Parathyroid adenoma (tissue), 2 donors: ENCODE data around the gene PTCH1.

ENCODE experiments used
- H2AFZ ChIP-seq: fragments of 300-600 bp; sonication (generic); one replicate; pipeline ENCODE4 v1.7.0; 2017; ENCODE audit warnings: antibody characterized with exemption, mild to moderate bottlenecking
- H3K27ac ChIP-seq: fragments of 300-600 bp; sonication (generic); one replicate; pipeline ENCODE4 v1.7.0; 2017
- H3K27me3 ChIP-seq: fragments of 300-600 bp; sonication (generic); one replicate; pipeline ENCODE4 v1.7.0; 2017; ENCODE audit warnings: low read length; ENCODE audit not compliant: control insufficient read depth, insufficient read depth
- H3K36me3 ChIP-seq: fragments of 300-600 bp; sonication (generic); one replicate; pipeline ENCODE4 v1.7.0; 2017; ENCODE audit warnings: low read length; ENCODE audit not compliant: control insufficient read depth, insufficient read depth
- H3K4me1 ChIP-seq: fragments of 300-600 bp; sonication (generic); one replicate; pipeline ENCODE4 v1.7.0; 2017; ENCODE audit warnings: control low read depth
- H3K4me2 ChIP-seq: fragments of 300-600 bp; sonication (generic); one replicate; pipeline ENCODE4 v1.7.0; 2017; ENCODE audit warnings: low read length
- H3K4me3 ChIP-seq: fragments of 300-600 bp; sonication (generic); one replicate; pipeline ENCODE4 v1.7.0; 2017; ENCODE audit warnings: low read depth, low read length
- H3K79me2 ChIP-seq: fragments of 300-600 bp; sonication (generic); one replicate; pipeline ENCODE4 v1.7.0; 2017; ENCODE audit warnings: control low read depth
- H3K9ac ChIP-seq: fragments of 300-600 bp; sonication (generic); one replicate; pipeline ENCODE4 v1.7.0; 2017; ENCODE audit warnings: mild to moderate bottlenecking
- H3K9me3 ChIP-seq: fragments of 300-600 bp; sonication (generic); one replicate; pipeline ENCODE4 v1.7.0; 2017; ENCODE audit warnings: low read length; ENCODE audit not compliant: control insufficient read depth
- CTCF ChIP-seq: fragments of 300-600 bp; sonication (generic); IDR thresholded peaks from one replicate; pipeline ENCODE4 v1.7.0; 2017; ENCODE audit warnings: antibody characterized with exemption, mild to moderate bottlenecking
- donor health status: primary hyperparathyroidism.

PTCH1 gene

DNA sequence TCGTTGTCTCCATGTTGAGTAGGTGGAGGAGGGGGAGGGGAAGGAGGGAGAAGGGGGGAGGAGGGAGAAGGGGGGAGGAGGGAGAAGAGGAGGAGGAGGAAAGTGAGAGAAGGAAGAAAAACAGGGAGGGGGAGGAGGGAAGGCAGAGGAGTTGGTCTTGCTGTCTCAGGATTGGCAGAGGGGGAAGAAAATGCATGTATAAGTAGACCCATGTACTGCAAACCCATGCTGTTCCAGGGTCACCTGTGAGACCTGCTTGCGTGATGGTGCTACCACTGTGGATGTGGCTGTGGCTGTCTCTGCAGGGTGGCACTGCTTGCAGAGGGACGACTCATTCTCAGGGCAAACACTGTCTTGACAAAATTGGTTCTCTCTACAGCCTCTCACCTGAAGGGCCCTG, 76.3 kb downstream of the PTCH1 start:
- H3K36me3 ChIP-seq: no peaks in the 10 kb centered on the region
- TF ChIP-seq CTCF: no peak
- H3K4me1 ChIP-seq: no peaks in the 10 kb centered on the region
- no peak overlapping the region for H3K4me2 ChIP-seq
- no peak overlapping the region for H3K4me3 ChIP-seq
- no peaks in the 10 kb centered on the region for H3K9me3 ChIP-seq
- H3K27ac ChIP-seq: no peak overlapping the region
- H3K79me2 ChIP-seq: no peaks in the 10 kb centered on the region
- H3K9ac ChIP-seq: no peak overlapping the region
- H3K27me3 ChIP-seq: no peaks in the 10 kb centered on the region
- no peak overlapping the region for H2AFZ ChIP-seq

DNA sequence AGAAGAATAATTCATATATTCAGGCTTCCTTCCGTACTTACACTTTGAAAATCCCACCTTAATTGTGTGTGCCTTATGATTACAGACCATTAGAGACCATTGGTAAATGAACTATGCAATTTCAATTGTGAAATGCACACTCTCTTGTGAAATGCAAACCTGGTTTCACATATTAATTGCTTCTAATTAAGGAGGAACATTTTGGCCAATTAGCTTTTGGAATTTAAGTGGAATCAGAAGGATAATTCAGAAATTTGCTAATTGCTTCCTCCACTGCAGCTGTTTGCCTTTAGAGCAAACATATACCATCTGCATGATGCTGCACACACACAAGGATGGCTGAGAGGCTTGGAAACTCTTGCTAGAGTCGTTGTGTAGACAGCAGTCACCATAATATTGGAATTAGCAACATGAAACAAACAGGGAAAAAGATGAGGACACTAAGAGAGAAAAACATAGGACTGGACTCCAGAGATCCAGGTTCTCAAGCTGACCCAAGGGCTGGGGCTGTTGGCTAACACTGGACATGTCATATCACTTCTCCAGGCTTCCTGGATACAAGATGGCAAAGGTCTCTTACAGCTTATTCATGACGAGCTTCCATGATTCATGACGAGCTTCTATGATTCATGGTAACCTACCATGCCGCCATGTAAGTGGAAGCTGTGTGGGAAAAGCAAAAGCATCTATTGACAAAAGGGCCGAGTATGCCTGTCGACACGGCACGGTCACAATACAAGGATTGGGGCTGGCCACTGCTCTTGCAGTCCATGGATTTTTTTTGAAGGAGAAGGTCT, 78.0 kb downstream of the PTCH1 start:
- no peak overlapping the region for H3K27ac ChIP-seq
- no peaks in the 10 kb centered on the region for H3K27me3 ChIP-seq
- H3K4me3 ChIP-seq: no peak overlapping the region
- no peaks in the 10 kb centered on the region for H3K79me2 ChIP-seq
- no peak overlapping the region for H3K9ac ChIP-seq
- no peaks in the 10 kb centered on the region for H3K4me1 ChIP-seq
- no peak overlapping the region for H2AFZ ChIP-seq
- no peak overlapping the region for H3K4me2 ChIP-seq
- H3K36me3 ChIP-seq: no peaks in the 10 kb centered on the region
- no peaks in the 10 kb centered on the region for H3K9me3 ChIP-seq
- TF ChIP-seq CTCF: no peak

- no peaks in the 10 kb centered on the region for H3K9me3 ChIP-seq
- H2AFZ ChIP-seq: no peak overlapping the region
- no peak overlapping the region for H3K9ac ChIP-seq
- H3K36me3 ChIP-seq: no peaks in the 10 kb centered on the region
- no peak for TF ChIP-seq CTCF
- no peaks in the 10 kb centered on the region for H3K4me1 ChIP-seq
- H3K79me2 ChIP-seq: no peaks in the 10 kb centered on the region
- H3K4me3 ChIP-seq: no peak overlapping the region
- H3K27me3 ChIP-seq: no peaks in the 10 kb centered on the region
- H3K27ac ChIP-seq: no peak overlapping the region
- no peak overlapping the region for H3K4me2 ChIP-seq
Measured at GRCh38 chr9:95437559-95437958, 79.2 kb downstream of the PTCH1 start.

- Histone ChIP-seq H3K9ac (no peak overlapping the region), H2AFZ (no peak overlapping the region), H3K4me2 (no peak overlapping the region), H3K27me3 (no peaks in the 10 kb centered on the region), H3K4me3 (no peak overlapping the region), H3K36me3 (no peaks in the 10 kb centered on the region), H3K9me3 (no peaks in the 10 kb centered on the region), H3K79me2 (no peaks in the 10 kb centered on the region), H3K27ac (no peak overlapping the region), H3K4me1 (no peaks in the 10 kb centered on the region)
- TF ChIP-seq CTCF: no peak
Measured at GRCh38 chr9:95436416-95436815, 80.4 kb downstream of the PTCH1 start.
